GM23338 (cell line): Measurements from ENCODE around the gene DDX27. TPM values are rescaled to one million over a fixed set of nuclear protein-coding genes. Genes with fewer than 3 reads are reported as not detected.

Experiments used
- ATAC-seq: fragments of 200-7000 bp; cut with Tn5 transposase; 3 replicates; pipeline ENCODE4 v1.9.1; 2020
- DNase-seq: peaks from one replicate; pipeline ENCODE4 v3.0.0-alpha.2; 2015; ENCODE audit warnings: low spot score
- H2AFZ ChIP-seq: fragments of 200-600 bp; sonication (generic); 2 replicates; pipeline ENCODE4 v1.8.0; 2016; ENCODE audit warnings: antibody characterized with exemption, mild to moderate bottlenecking, moderate library complexity
- H3F3A ChIP-seq: fragments of 200-600 bp; sonication (generic); replicated peaks from 2 replicates; pipeline ENCODE4 v1.8.0; 2017; ENCODE audit warnings: antibody characterized with exemption, mixed run types, low read depth
- H3K27ac ChIP-seq: fragments of 200-600 bp; sonication (generic); 2 replicates; pipeline ENCODE4 v1.6.1; 2016; ENCODE audit warnings: low read depth
- H3K27me3 ChIP-seq: fragments of 200-600 bp; sonication (generic); 2 replicates; pipeline ENCODE4 v1.8.0; 2016; ENCODE audit warnings: mild to moderate bottlenecking, mixed run types, moderate library complexity; ENCODE audit not compliant: insufficient read depth
- H3K36me3 ChIP-seq: fragments of 200-600 bp; sonication (generic); 2 replicates; pipeline ENCODE4 v1.8.0; 2016; ENCODE audit warnings: mild to moderate bottlenecking; ENCODE audit not compliant: insufficient read depth
- H3K4me1 ChIP-seq: fragments of 200-600 bp; sonication (generic); 2 replicates; pipeline ENCODE4 v1.8.0; 2016; ENCODE audit warnings: mild to moderate bottlenecking, moderate library complexity; ENCODE audit not compliant: insufficient read depth
- H3K4me2 ChIP-seq: fragments of 200-600 bp; sonication (generic); 2 replicates; pipeline ENCODE4 v1.7.1; 2017; ENCODE audit warnings: mixed run types
- H3K4me3 ChIP-seq: fragments of 200-600 bp; sonication (generic); 2 replicates; pipeline ENCODE4 v1.6.1; 2016; ENCODE audit warnings: mixed run types
- H3K79me2 ChIP-seq: fragments of 200-600 bp; sonication (generic); replicated peaks from 2 replicates; pipeline ENCODE4 v1.8.0; 2017; ENCODE audit warnings: mild to moderate bottlenecking; ENCODE audit not compliant: insufficient read depth
- H3K9me2 ChIP-seq: fragments of 200-600 bp; sonication (generic); 2 replicates; pipeline ENCODE4 v1.8.0; 2017; ENCODE audit not compliant: insufficient read depth
- H4K20me1 ChIP-seq: fragments of 200-600 bp; sonication (generic); replicated peaks from 2 replicates; pipeline ENCODE4 v1.8.0; 2017; ENCODE audit warnings: mild to moderate bottlenecking; ENCODE audit not compliant: insufficient read depth
- H3K27ac Mint-ChIP-seq: 2 replicates; pipeline ENCODE4 v1.8.0; 2020; ENCODE audit warnings: inconsistent platforms, mild to moderate bottlenecking, moderate library complexity, mixed read lengths
- H3K27me3 Mint-ChIP-seq: 3 replicates; pipeline ENCODE4 v1.8.0; 2022; ENCODE audit warnings: low read depth, mild to moderate bottlenecking, moderate library complexity, mixed read lengths, inconsistent platforms; ENCODE audit not compliant: insufficient read depth, poor library complexity
- H3K36me3 Mint-ChIP-seq: 3 replicates; pipeline ENCODE4 v1.8.0; 2021; ENCODE audit warnings: low read depth, mild to moderate bottlenecking, inconsistent platforms, moderate library complexity, mixed read lengths
- H3K4me1 Mint-ChIP-seq: 3 replicates; pipeline ENCODE4 v1.8.0; 2020; ENCODE audit warnings: mild to moderate bottlenecking, inconsistent platforms, mixed read lengths
- H3K4me3 Mint-ChIP-seq: 3 replicates; pipeline ENCODE4 v1.8.0; 2021; ENCODE audit warnings: moderate library complexity, mild to moderate bottlenecking, inconsistent platforms, mixed read lengths
- H3K9me3 Mint-ChIP-seq: 3 replicates; pipeline ENCODE4 v1.8.0; 2020; ENCODE audit warnings: moderate library complexity, mild to moderate bottlenecking, inconsistent platforms, mixed read lengths
- CREB1 ChIP-seq: fragments of 250-450 bp; sonication (Bioruptor Pico); IDR thresholded peaks from 2 replicates; pipeline ENCODE4 v1.5.0; 2020; ENCODE audit warnings: low read depth, mild to moderate bottlenecking, moderate library complexity
- EZH2 ChIP-seq: fragments of 200-600 bp; sonication (generic); IDR thresholded peaks from one replicate; pipeline ENCODE4 v1.8.0; 2017; ENCODE audit warnings: antibody characterized with exemption, mild to moderate bottlenecking, low read depth; ENCODE audit not compliant: unreplicated experiment
- EZH2phosphoT487 ChIP-seq: fragments of 200-600 bp; sonication (generic); IDR thresholded peaks from one replicate; pipeline ENCODE4 v1.8.1; 2018; ENCODE audit warnings: antibody characterized with exemption; ENCODE audit not compliant: unreplicated experiment
- JUNB ChIP-seq: IDR thresholded peaks from one replicate; pipeline ENCODE4 v1.6.1; 2016; ENCODE audit warnings: antibody characterized with exemption; ENCODE audit not compliant: unreplicated experiment
- NANOG ChIP-seq: IDR thresholded peaks from 2 replicates; pipeline ENCODE4 v1.6.1; 2016; ENCODE audit warnings: antibody characterized with exemption, borderline replicate concordance
- POLR2AphosphoS5 ChIP-seq: IDR thresholded peaks from 2 replicates; pipeline ENCODE4 v1.6.1; 2016; ENCODE audit warnings: antibody characterized with exemption, low read depth
- REST ChIP-seq: IDR thresholded peaks from one replicate; pipeline ENCODE4 v1.6.1; 2018; ENCODE audit warnings: antibody characterized with exemption; ENCODE audit not compliant: unreplicated experiment
- STAT1 ChIP-seq: IDR thresholded peaks from one replicate; pipeline ENCODE4 v1.6.1; 2016; ENCODE audit warnings: antibody characterized with exemption; ENCODE audit not compliant: unreplicated experiment
- ZNF114 ChIP-seq: fragments of 250-450 bp; sonication (Bioruptor Pico); IDR thresholded peaks from 2 replicates; pipeline ENCODE4 v1.5.0; 2020; ENCODE audit warnings: mild to moderate bottlenecking, moderate library complexity
- ZNF331 ChIP-seq: fragments of 250-450 bp; sonication (Bioruptor Pico); IDR thresholded peaks from 2 replicates; pipeline ENCODE4 v1.5.0; 2020; ENCODE audit warnings: low read depth, mild to moderate bottlenecking, moderate library complexity
- ZNF462 ChIP-seq: fragments of 250-450 bp; sonication (Bioruptor Pico); IDR thresholded peaks from 2 replicates; pipeline ENCODE4 v1.5.0; 2020; ENCODE audit warnings: mild to moderate bottlenecking, moderate library complexity
- polyA plus RNA-seq: library from polyadenylated mRNA; unstranded; fragments of >200 nt; fragmentation: Nextera tagmentation; extraction: Ambion mirVana; gene quantifications from 2 replicates; pipeline ENCODE4 v1.2.1, GENCODE V29; 2016
- total RNA-seq: library from RNA; depleted of rRNA; stranded (reverse); fragments of >200 nt; shearing (Covaris generic); gene quantifications from 2 replicates; pipeline ENCODE4 v1.2.3, GENCODE V29; 2014
- TF ChIP-seq, protein P1 (sequence below), 2 experiments: fragments of 200-600 bp in 1 of 2; sonication (generic) in 1 of 2; conservative IDR thresholded peaks; 2 replicates each; pipeline versions ENCODE4 v1.5.1 to v1.6.1; 2016 to 2017; ENCODE audit warnings: antibody characterized with exemption in 2 of 2, low read depth in 2 of 2, mild to moderate bottlenecking in 2 of 2, moderate library complexity in 1 of 2
- TF ChIP-seq, protein P2 (sequence below): IDR thresholded peaks from 2 replicates; pipeline ENCODE4 v1.6.1; 2016; ENCODE audit warnings: antibody characterized with exemption

The DDX27 gene
- total and polyA plus RNA-seq, 2 experiments from 2014 or later, result 53.3 to 81.3 TPM

- peaks cover 51% of the 10 kb centered on the region for H3K36me3 ChIP-seq
- no peaks in the 10 kb centered on the region; the same call in 1 of the 2 replicates for H3K4me1 ChIP-seq
- H4K20me1 ChIP-seq, result peaks cover 34% of the 10 kb centered on the region
- no peak overlapping the region for H3K4me3 Mint-ChIP-seq
- H3K27ac ChIP-seq, result no peak overlapping the region
- no peaks in the 10 kb centered on the region for H3K27me3 ChIP-seq
- DNase-seq (no peak), ATAC-seq (no peak)
- no peak overlapping the region for H2AFZ ChIP-seq
- no peaks in the 10 kb centered on the region for H3K9me2 ChIP-seq
- no peak overlapping the region for H3K4me2 ChIP-seq
- TF ChIP-seq ZNF114 (CRISPR knock-in tag) (no peak), NANOG (no peak), STAT1 (no peak), EZH2phosphoT487 (no peak), ZNF462 (CRISPR knock-in tag) (no peak), ZNF331 (CRISPR knock-in tag) (no peak), REST (no peak), JUNB (no peak), POLR2AphosphoS5 (no peak), CREB1 (CRISPR knock-in tag) (no peak), EZH2 (no peak)
- TF ChIP-seq, protein P1, sequence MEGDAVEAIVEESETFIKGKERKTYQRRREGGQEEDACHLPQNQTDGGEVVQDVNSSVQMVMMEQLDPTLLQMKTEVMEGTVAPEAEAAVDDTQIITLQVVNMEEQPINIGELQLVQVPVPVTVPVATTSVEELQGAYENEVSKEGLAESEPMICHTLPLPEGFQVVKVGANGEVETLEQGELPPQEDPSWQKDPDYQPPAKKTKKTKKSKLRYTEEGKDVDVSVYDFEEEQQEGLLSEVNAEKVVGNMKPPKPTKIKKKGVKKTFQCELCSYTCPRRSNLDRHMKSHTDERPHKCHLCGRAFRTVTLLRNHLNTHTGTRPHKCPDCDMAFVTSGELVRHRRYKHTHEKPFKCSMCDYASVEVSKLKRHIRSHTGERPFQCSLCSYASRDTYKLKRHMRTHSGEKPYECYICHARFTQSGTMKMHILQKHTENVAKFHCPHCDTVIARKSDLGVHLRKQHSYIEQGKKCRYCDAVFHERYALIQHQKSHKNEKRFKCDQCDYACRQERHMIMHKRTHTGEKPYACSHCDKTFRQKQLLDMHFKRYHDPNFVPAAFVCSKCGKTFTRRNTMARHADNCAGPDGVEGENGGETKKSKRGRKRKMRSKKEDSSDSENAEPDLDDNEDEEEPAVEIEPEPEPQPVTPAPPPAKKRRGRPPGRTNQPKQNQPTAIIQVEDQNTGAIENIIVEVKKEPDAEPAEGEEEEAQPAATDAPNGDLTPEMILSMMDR (conservative IDR thresholded peaks at IDR 0.05; ENCODE audit: low read depth in 2 of 2), result no peak
- TF ChIP-seq, protein P2, sequence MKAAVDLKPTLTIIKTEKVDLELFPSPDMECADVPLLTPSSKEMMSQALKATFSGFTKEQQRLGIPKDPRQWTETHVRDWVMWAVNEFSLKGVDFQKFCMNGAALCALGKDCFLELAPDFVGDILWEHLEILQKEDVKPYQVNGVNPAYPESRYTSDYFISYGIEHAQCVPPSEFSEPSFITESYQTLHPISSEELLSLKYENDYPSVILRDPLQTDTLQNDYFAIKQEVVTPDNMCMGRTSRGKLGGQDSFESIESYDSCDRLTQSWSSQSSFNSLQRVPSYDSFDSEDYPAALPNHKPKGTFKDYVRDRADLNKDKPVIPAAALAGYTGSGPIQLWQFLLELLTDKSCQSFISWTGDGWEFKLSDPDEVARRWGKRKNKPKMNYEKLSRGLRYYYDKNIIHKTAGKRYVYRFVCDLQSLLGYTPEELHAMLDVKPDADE, result no peak
- H3F3A ChIP-seq, result no peaks in the 10 kb centered on the region
- H3K79me2 ChIP-seq, result peaks cover 71% of the 10 kb centered on the region
- no peak overlapping the region for H3K4me3 ChIP-seq
- peaks cover 3% of the 10 kb centered on the region; the same call in 1 of the 3 replicates for H3K9me3 Mint-ChIP-seq
- no peaks in the 10 kb centered on the region; the same call in 2 of the 3 replicates for H3K4me1 Mint-ChIP-seq
- H3K36me3 Mint-ChIP-seq, result peaks cover 61% of the 10 kb centered on the region
- H3K27ac Mint-ChIP-seq, result no peak overlapping the region
- H3K27me3 Mint-ChIP-seq, result peaks cover 3% of the 10 kb centered on the region
Measured at GRCh38 chr20:49270177-49270576, 51.0 kb downstream of the DDX27 start.
